Endodermal cell (in vitro differentiated cells): Measurements from ENCODE around the gene VPS13A. TPM values are rescaled to one million over a fixed set of nuclear protein-coding genes. Genes with fewer than 3 reads are reported as not detected.

Source experiments
- DNase-seq: peaks from one replicate; pipeline ENCODE4 v3.0.0-alpha.2; 2017
- H3K27ac ChIP-seq: 2 replicates; pipeline ENCODE4 v1.5.1; 2013; ENCODE audit warnings: mild to moderate bottlenecking, low read depth, low read length, moderate library complexity
- H3K27me3 ChIP-seq: 2 replicates; pipeline ENCODE4 v1.6.1; 2013; ENCODE audit warnings: mild to moderate bottlenecking, low read length, moderate library complexity; ENCODE audit not compliant: insufficient read depth, control insufficient read depth, poor library complexity, severe bottlenecking
- H3K36me3 ChIP-seq: 2 replicates; pipeline ENCODE4 v1.7.0; 2013; ENCODE audit warnings: mild to moderate bottlenecking, low read length, moderate library complexity; ENCODE audit not compliant: control insufficient read depth, insufficient read depth
- H3K4me1 ChIP-seq: one replicate; pipeline ENCODE4 v1.7.0; 2013; ENCODE audit warnings: low read length; ENCODE audit not compliant: control insufficient read depth, insufficient read depth
- H3K4me3 ChIP-seq: 2 replicates; pipeline ENCODE4 v1.5.1; 2013; ENCODE audit warnings: mild to moderate bottlenecking, low read length, moderate library complexity
- H3K9ac ChIP-seq: 2 replicates; pipeline ENCODE4 v1.6.1; 2013; ENCODE audit warnings: mild to moderate bottlenecking, low read length, moderate library complexity; ENCODE audit not compliant: poor library complexity, severe bottlenecking; ENCODE audit errors: extremely low read depth
- H3K9me3 ChIP-seq: 2 replicates; pipeline ENCODE4 v1.6.1; 2013; ENCODE audit warnings: mild to moderate bottlenecking, low read length, moderate library complexity; ENCODE audit not compliant: control insufficient read depth
- H3K27ac Mint-ChIP-seq: 2 replicates; pipeline ENCODE4 v1.8.0; 2020; ENCODE audit warnings: mixed read lengths
- H3K27me3 Mint-ChIP-seq: 2 replicates; pipeline ENCODE4 v1.8.0; 2021; ENCODE audit warnings: mild to moderate bottlenecking, mixed read lengths; ENCODE audit not compliant: insufficient read depth
- H3K36me3 Mint-ChIP-seq: 2 replicates; pipeline ENCODE4 v1.8.0; 2020; ENCODE audit warnings: low read depth, mixed read lengths
- H3K4me1 Mint-ChIP-seq: 2 replicates; pipeline ENCODE4 v1.8.0; 2020; ENCODE audit warnings: mixed read lengths
- H3K4me3 Mint-ChIP-seq: 2 replicates; pipeline ENCODE4 v1.8.0; 2020; ENCODE audit warnings: mild to moderate bottlenecking, moderate library complexity, mixed read lengths
- H3K9me3 Mint-ChIP-seq: 2 replicates; pipeline ENCODE4 v1.8.0; 2020; ENCODE audit warnings: mild to moderate bottlenecking, mixed read lengths
- WGBS, 2 experiments: methylation state at CpG; one replicate each; pipeline versions ENCODE4 v1.1.5 to v1.1.7; 2013; ENCODE audit warnings: missing lambda C conversion rate in 2 of 2, mixed read lengths in 1 of 2; ENCODE audit not compliant: insufficient coverage in 1 of 2, insufficient read length in 1 of 2; 5-methylcytosine and 5-hydroxymethylcytosine counted together
- total RNA-seq, 2 donors: library from RNA; stranded (reverse); fragmentation: NEBNext Ultra II Directional in 1 of 2; extraction: Animal tissue kit (Norgen Biotek cat#: 25700) in 1 of 2; gene quantifications; 2 replicates in 1 of 2; 3 replicates in 1 of 2; pipeline ENCODE4 v1.2.1, GENCODE V29; 2021
- TF ChIP-seq, protein P1 (sequence below): fragments of 200-600 bp; sonication (generic); conservative IDR thresholded peaks from 2 replicates; pipeline ENCODE4 v1.5.0; 2021; ENCODE audit warnings: antibody characterized with exemption, mild to moderate bottlenecking

The VPS13A gene
- total RNA-seq, 2 donors from 2014 or later: 37.2 to 41.6 TPM

DNA sequence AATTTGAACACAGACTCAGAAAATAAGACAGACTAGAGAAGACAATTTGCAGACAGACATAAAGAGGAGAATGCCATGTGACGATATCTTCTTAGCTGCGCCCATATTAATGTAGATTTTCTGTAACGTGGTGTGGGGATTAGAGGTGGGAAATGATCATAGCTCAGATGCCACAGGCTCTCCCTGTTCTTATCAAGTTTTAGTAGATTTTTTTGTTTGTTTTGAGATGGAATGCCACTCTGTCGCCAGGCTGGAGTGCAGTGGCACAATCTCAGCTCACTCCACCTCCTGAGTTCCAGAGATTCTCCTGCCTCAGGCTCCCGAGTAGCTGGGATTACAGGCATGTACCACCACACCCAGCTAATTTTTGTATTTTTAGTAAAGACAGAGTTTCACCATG, 59.4 kb downstream of the VPS13A start:
- no peaks in the 10 kb centered on the region for H3K9me3 ChIP-seq
- H3K4me3 ChIP-seq: no peak overlapping the region
- Mint-ChIP-seq H3K36me3 (peaks cover 22% of the 10 kb centered on the region), H3K9me3 (no peaks in the 10 kb centered on the region), H3K27ac (no peak overlapping the region), H3K27me3 (no peaks in the 10 kb centered on the region), H3K4me1 (peaks cover 1% of the 10 kb centered on the region), H3K4me3 (no peak overlapping the region)
- TF ChIP-seq, protein P1, sequence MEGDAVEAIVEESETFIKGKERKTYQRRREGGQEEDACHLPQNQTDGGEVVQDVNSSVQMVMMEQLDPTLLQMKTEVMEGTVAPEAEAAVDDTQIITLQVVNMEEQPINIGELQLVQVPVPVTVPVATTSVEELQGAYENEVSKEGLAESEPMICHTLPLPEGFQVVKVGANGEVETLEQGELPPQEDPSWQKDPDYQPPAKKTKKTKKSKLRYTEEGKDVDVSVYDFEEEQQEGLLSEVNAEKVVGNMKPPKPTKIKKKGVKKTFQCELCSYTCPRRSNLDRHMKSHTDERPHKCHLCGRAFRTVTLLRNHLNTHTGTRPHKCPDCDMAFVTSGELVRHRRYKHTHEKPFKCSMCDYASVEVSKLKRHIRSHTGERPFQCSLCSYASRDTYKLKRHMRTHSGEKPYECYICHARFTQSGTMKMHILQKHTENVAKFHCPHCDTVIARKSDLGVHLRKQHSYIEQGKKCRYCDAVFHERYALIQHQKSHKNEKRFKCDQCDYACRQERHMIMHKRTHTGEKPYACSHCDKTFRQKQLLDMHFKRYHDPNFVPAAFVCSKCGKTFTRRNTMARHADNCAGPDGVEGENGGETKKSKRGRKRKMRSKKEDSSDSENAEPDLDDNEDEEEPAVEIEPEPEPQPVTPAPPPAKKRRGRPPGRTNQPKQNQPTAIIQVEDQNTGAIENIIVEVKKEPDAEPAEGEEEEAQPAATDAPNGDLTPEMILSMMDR: no peak
- peaks cover 18% of the 10 kb centered on the region for H3K36me3 ChIP-seq
- H3K4me1 ChIP-seq: no peaks in the 10 kb centered on the region
- no peak overlapping the region for H3K27ac ChIP-seq
- H3K27me3 ChIP-seq: no peaks in the 10 kb centered on the region
- no peak overlapping the region for H3K9ac ChIP-seq
- no peak for DNase-seq
- whole genome bisulfite sequencing, 2 experiments: 87 to 96% methylated on average over 3 to 5 of the region's 5 CpGs

DNA sequence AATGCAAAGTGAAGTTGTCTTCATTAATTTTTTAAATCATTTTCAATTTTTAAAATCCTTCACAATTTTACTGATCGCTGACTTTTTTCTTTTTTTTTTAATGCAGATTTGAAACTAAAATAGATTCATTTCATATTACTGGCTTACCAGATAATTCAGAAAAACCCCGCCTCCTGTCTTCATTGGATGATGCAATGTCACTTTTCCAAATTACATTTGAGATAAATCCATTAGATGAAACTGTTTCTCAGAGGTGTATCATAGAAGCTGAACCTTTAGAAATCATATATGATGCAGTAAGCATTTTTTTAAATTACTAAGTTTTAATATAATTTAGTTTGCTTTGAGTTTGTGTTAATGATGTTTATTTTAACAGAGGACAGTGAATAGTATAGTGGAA, 60.6 kb downstream of the VPS13A start:
- Mint-ChIP-seq H3K9me3 (no peaks in the 10 kb centered on the region), H3K4me3 (no peak overlapping the region), H3K27me3 (no peaks in the 10 kb centered on the region), H3K36me3 (peaks cover 16% of the 10 kb centered on the region), H3K4me1 (peaks cover 1% of the 10 kb centered on the region), H3K27ac (no peak overlapping the region)
- TF ChIP-seq, protein P1: no peak
- H3K27ac ChIP-seq: no peak overlapping the region
- WGBS, 2 experiments: 50 to 85% methylated on average over 1 to 2 of the region's 2 CpGs
- H3K9ac ChIP-seq: no peak overlapping the region
- peaks cover 14% of the 10 kb centered on the region for H3K36me3 ChIP-seq
- H3K4me3 ChIP-seq: no peak overlapping the region
- DNase-seq: no peak
- no peaks in the 10 kb centered on the region for H3K27me3 ChIP-seq
- H3K9me3 ChIP-seq: no peaks in the 10 kb centered on the region
- no peaks in the 10 kb centered on the region for H3K4me1 ChIP-seq

DNA sequence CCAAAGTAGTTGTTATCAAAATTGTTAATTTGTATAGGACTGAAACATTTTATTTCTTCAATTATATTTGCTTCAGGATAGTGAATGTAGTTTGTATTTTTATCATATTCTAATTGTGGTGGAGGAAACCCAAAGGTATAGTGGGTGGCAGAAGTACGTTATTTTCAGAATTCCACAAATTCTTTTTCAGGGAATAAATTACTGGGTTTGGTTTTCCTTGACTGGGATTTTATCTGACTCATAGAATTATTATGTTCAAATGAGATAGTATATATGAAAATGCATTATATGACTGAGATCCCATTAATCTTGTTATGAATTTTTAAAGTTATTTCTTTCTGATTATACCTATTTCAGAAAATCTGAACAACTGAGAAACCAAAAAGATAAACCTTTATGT, 73.7 kb downstream of the VPS13A start:
- TF ChIP-seq, protein P1: no peak
- Histone ChIP-seq H3K27me3 (no peaks in the 10 kb centered on the region), H3K9me3 (no peaks in the 10 kb centered on the region), H3K36me3 (peaks cover 14% of the 10 kb centered on the region), H3K4me3 (no peak overlapping the region), H3K4me1 (no peaks in the 10 kb centered on the region), H3K27ac (no peak overlapping the region), H3K9ac (no peak overlapping the region)
- no peak for DNase-seq
- no peak overlapping the region for H3K27ac Mint-ChIP-seq
- no peaks in the 10 kb centered on the region for H3K4me1 Mint-ChIP-seq
- H3K27me3 Mint-ChIP-seq: no peaks in the 10 kb centered on the region
- H3K4me3 Mint-ChIP-seq: no peak overlapping the region
- peaks cover 25% of the 10 kb centered on the region for H3K36me3 Mint-ChIP-seq
- 100% methylated on average over 1 of the region's 1 CpG; no CpG with 5 or more reads in 1 of the 2 experiments for WGBS, 2 experiments
- H3K9me3 Mint-ChIP-seq: peaks cover 1% of the 10 kb centered on the region
